ENCODE results near the gene DOCK11. TPM values are rescaled to one million over a fixed set of nuclear protein-coding genes. Genes with fewer than 3 reads are reported as not detected.
"Not testable (repeated sequence)": the region's sequence is repeated elsewhere in the genome, so short reads cannot be mapped to it uniquely, and the experiment has no call there.

The DOCK11 gene
- total RNA-seq, 1 experiment from 2014 or later = 13.1 TPM

- no peak for TF ChIP-seq ZNF532 (CRISPR knock-in tag; IDR thresholded peaks at IDR 0.05; ENCODE audit: borderline replicate concordance)
- TF ChIP-seq TCF7 (CRISPR knock-in tag; IDR thresholded peaks at IDR 0.05; ENCODE audit: low read depth) = no peak
- no peak for TF ChIP-seq TP53 (CRISPR knock-in tag; IDR thresholded peaks at IDR 0.05)
- no peak for TF ChIP-seq CDX4 (CRISPR knock-in tag; IDR thresholded peaks at IDR 0.05; ENCODE audit: borderline replicate concordance)
- TF ChIP-seq, protein P1, sequence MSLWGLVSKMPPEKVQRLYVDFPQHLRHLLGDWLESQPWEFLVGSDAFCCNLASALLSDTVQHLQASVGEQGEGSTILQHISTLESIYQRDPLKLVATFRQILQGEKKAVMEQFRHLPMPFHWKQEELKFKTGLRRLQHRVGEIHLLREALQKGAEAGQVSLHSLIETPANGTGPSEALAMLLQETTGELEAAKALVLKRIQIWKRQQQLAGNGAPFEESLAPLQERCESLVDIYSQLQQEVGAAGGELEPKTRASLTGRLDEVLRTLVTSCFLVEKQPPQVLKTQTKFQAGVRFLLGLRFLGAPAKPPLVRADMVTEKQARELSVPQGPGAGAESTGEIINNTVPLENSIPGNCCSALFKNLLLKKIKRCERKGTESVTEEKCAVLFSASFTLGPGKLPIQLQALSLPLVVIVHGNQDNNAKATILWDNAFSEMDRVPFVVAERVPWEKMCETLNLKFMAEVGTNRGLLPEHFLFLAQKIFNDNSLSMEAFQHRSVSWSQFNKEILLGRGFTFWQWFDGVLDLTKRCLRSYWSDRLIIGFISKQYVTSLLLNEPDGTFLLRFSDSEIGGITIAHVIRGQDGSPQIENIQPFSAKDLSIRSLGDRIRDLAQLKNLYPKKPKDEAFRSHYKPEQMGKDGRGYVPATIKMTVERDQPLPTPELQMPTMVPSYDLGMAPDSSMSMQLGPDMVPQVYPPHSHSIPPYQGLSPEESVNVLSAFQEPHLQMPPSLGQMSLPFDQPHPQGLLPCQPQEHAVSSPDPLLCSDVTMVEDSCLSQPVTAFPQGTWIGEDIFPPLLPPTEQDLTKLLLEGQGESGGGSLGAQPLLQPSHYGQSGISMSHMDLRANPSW (CRISPR knock-in tag; conservative IDR thresholded peaks at IDR 0.05; ENCODE audit: low read depth) = no peak
- TF ChIP-seq KAT7 (CRISPR knock-in tag; IDR thresholded peaks at IDR 0.05; ENCODE audit: borderline replicate concordance) = no peak
- no peak for TF ChIP-seq ZNF121 (CRISPR knock-in tag; IDR thresholded peaks at IDR 0.05)
- TF ChIP-seq NR2C2 (CRISPR knock-in tag; IDR thresholded peaks at IDR 0.05) = no peak
- TF ChIP-seq ZNF423 (CRISPR knock-in tag; IDR thresholded peaks at IDR 0.05) = no peak
- TF ChIP-seq, protein P2, sequence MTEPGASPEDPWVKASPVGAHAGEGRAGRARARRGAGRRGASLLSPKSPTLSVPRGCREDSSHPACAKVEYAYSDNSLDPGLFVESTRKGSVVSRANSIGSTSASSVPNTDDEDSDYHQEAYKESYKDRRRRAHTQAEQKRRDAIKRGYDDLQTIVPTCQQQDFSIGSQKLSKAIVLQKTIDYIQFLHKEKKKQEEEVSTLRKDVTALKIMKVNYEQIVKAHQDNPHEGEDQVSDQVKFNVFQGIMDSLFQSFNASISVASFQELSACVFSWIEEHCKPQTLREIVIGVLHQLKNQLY (CRISPR knock-in tag; IDR thresholded peaks at IDR 0.05) = no peak
- ChIA-PET CTCF (no interaction called here), POLR2A (no interaction called here)
- no peaks in the 10 kb centered on the region for H3K27me3 Mint-ChIP-seq (ENCODE audit: low read depth)
- ATAC-seq (no peak), DNase-seq (ENCODE audit: low spot score) (no peak)
- H3K36me3 Mint-ChIP-seq = peaks cover 8% of the 10 kb centered on the region; the same call in 1 of the 2 replicates
- H3K4me3 Mint-ChIP-seq = no peak overlapping the region
- H3K4me1 Mint-ChIP-seq = no peaks in the 10 kb centered on the region
- H3K27ac Mint-ChIP-seq = no peak overlapping the region
- peaks cover 4% of the 10 kb centered on the region; the same call in 1 of the 2 replicates for H3K9me3 Mint-ChIP-seq
Measured at GRCh38 chrX:118585296-118585695, 89.7 kb downstream of the DOCK11 start.

DNA sequence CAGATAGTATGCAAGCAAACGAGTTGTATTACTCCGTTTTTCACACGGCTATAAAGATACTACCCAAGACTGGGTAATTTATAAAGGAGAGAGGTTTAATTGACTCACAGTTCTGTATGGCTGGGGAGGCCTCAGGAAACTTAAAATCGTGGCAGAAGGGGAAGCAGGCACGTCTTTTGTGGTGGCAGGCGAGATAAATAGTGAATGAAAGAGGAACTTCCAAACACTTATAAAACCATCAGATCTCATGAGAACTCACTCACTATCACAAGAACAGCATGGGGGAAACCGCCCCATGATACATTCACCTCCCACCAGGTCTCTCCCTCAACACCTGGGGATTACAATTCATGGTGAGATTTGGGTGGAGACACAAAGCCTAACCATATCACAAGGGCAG is 90.6 kb downstream of the DOCK11 start:
- H3K27ac Mint-ChIP-seq; ATAC-seq; DNase-seq (ENCODE audit: low spot score); H3K27me3 Mint-ChIP-seq (ENCODE audit: low read depth); H3K9me3 Mint-ChIP-seq; H3K36me3 Mint-ChIP-seq; CTCF ChIA-PET; H3K4me1 Mint-ChIP-seq; POLR2A ChIA-PET; H3K4me3 Mint-ChIP-seq: not testable (repeated sequence)

DNA sequence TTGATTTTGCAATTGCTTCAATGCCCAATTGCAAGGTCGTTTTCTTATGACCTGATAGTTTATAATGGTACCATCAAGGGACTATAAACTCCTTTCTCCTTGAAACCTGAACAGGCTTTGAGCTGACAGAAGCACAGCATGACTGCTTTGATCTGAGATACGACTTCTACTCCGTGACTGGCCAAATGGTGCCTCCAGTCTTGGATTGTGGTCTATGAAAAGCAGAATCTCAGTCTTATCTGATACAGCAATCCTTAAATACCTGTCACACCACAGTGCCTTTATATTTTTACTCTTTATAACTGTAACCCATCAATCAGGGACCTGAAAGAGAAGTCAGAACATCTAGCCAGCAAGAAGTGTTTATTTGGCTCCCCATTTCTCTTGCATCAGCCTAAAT is 93.1 kb downstream of the DOCK11 start:
- ChIA-PET CTCF (no interaction called here), POLR2A (no interaction called here)
- H3K9me3 Mint-ChIP-seq = no peaks in the 10 kb centered on the region
- DNase-seq (ENCODE audit: low spot score) (no peak), ATAC-seq (no peak)
- H3K27me3 Mint-ChIP-seq (ENCODE audit: low read depth) = no peaks in the 10 kb centered on the region
- H3K27ac Mint-ChIP-seq = no peak overlapping the region
- H3K4me3 Mint-ChIP-seq = no peak overlapping the region
- H3K4me1 Mint-ChIP-seq = peaks cover 14% of the 10 kb centered on the region
- H3K36me3 Mint-ChIP-seq = 0 out of 2 replicates have a peak, but pooled peaks cover 7% of the 10 kb centered on the region
- TF ChIP-seq, protein P3, sequence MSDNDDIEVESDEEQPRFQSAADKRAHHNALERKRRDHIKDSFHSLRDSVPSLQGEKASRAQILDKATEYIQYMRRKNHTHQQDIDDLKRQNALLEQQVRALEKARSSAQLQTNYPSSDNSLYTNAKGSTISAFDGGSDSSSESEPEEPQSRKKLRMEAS (CRISPR knock-in tag; IDR thresholded peaks at IDR 0.05) = no peak
- no peak for TF ChIP-seq ERG (CRISPR knock-in tag; IDR thresholded peaks at IDR 0.05)
- no peak for TF ChIP-seq NFYB (CRISPR knock-in tag; conservative IDR thresholded peaks at IDR 0.05; ENCODE audit: low read depth)
- TF ChIP-seq ZNF138 (CRISPR knock-in tag; conservative IDR thresholded peaks at IDR 0.05) = no peak
- no peak for TF ChIP-seq USF2 (CRISPR knock-in tag; IDR thresholded peaks at IDR 0.05)
- no peak for TF ChIP-seq ZNF532 (CRISPR knock-in tag; IDR thresholded peaks at IDR 0.05; ENCODE audit: borderline replicate concordance)
